Upper lobe of left lung (tissue), 6 donors: ENCODE measurements around the gene PGK2. TPM values are rescaled to one million over a fixed set of nuclear protein-coding genes. Genes with fewer than 3 reads are reported as not detected.

Experiments used
- ATAC-seq, 2 donors: fragments of 200-7000 bp; cut with Tn5 transposase; one replicate each; pipeline ENCODE4 v1.9.1; 2022; ENCODE audit warnings: mild to moderate bottlenecking in 2 of 2, moderate library complexity in 2 of 2; ENCODE audit not compliant: low FRiP score in 2 of 2
- DNase-seq, 2 donors: peaks; one replicate each; pipeline ENCODE4 v3.0.0-alpha.2; 2019 to 2020
- H3K27ac ChIP-seq, 4 donors: fragments of 200-600 bp; sonication (generic); one replicate each; pipeline ENCODE4 v1.5.1; 2016 to 2019
- H3K27me3 ChIP-seq, 4 donors: fragments of 200-600 bp; sonication (generic); one replicate each; pipeline ENCODE4 v1.5.1; 2017 to 2019
- H3K36me3 ChIP-seq, 4 donors: fragments of 200-600 bp; sonication (generic); one replicate each; pipeline ENCODE4 v1.5.1; 2016 to 2019
- H3K4me1 ChIP-seq, 4 donors: fragments of 200-600 bp; sonication (generic); one replicate each; pipeline ENCODE4 v1.5.1; 2018 to 2019
- H3K4me3 ChIP-seq, 4 donors: fragments of 200-600 bp; sonication (generic); one replicate each; pipeline ENCODE4 v1.5.1; 2017 to 2019; ENCODE audit warnings: mild to moderate bottlenecking in 2 of 4, moderate library complexity in 1 of 4
- H3K9me3 ChIP-seq, 4 donors: fragments of 200-600 bp; sonication (generic); one replicate each; pipeline ENCODE4 v1.5.1; 2018 to 2019
- CTCF ChIP-seq, 6 experiments: fragments of 450-650 bp in 4 of 6; fragments of 200-600 bp in 2 of 6; sonication (generic) in 2 of 6; IDR thresholded peaks; one replicate each; pipeline ENCODE4 v1.5.1; 2016 to 2019; ENCODE audit warnings: antibody characterized with exemption in 6 of 6
- EP300 ChIP-seq, 4 donors: sonication (generic); formaldehyde crosslinking; IDR thresholded peaks; one replicate each; pipeline ENCODE4 v1.5.1; 2017; ENCODE audit warnings: antibody characterized with exemption in 4 of 4, control low read depth in 2 of 4
- POLR2A ChIP-seq, 4 donors: fragments of 450-650 bp; IDR thresholded peaks; one replicate each; pipeline ENCODE4 v1.5.1; 2016 to 2017; ENCODE audit warnings: antibody characterized with exemption in 4 of 4, mild to moderate bottlenecking in 2 of 4
- POLR2AphosphoS5 ChIP-seq, 2 donors: sonication (generic); formaldehyde crosslinking; IDR thresholded peaks; one replicate each; pipeline ENCODE4 v1.5.1; 2017; ENCODE audit warnings: antibody characterized with exemption in 2 of 2
- WGBS, 2 donors: methylation state at CpG; one replicate each; pipeline ENCODE4 v1.1.5; 2017 to 2018; 5-methylcytosine and 5-hydroxymethylcytosine counted together
- total RNA-seq, 6 donors: library from RNA; depleted of rRNA in 4 of 6; stranded (reverse); fragments of >200 nt in 4 of 6; gene quantifications; one replicate each; pipeline versions ENCODE4 v1.1.0 to v1.2.1, GENCODE V29; 2016 to 2021
- donor health status: DM: no; HTN: no; CAD: no; lungs with moderate emphysema.
- donor health status: DM: no; HTN: yes; CAD: no; lungs with severe emphysema.

Gene PGK2
- total RNA-seq, 6 donors from 2014 or later: not detected

GRCh38 chr6:49790341-49790740 is 3.3 kb upstream of the PGK2 start:
- TF ChIP-seq EP300 (IDR thresholded peaks at IDR 0.05) (no peak), POLR2AphosphoS5 (IDR thresholded peaks at IDR 0.05) (no peak), POLR2A (IDR thresholded peaks at IDR 0.05) (no peak), CTCF (IDR thresholded peaks at IDR 0.05) (no peak)
- 61 to 66% methylated on average over 2 of the region's 2 CpGs for WGBS, 2 donors
- ATAC-seq (no peak), DNase-seq (no peak)
- Histone ChIP-seq H3K9me3 (no peaks in the 10 kb centered on the region), H3K27me3 (no peaks in the 10 kb centered on the region), H3K4me3 (no peak overlapping the region), H3K36me3 (no peaks in the 10 kb centered on the region), H3K4me1 (no peaks in the 10 kb centered on the region), H3K27ac (no peak overlapping the region)

GRCh38 chr6:49784272-49784671 is 2.8 kb downstream of the PGK2 start:
- H3K4me1 ChIP-seq: no peaks in the 10 kb centered on the region
- DNase-seq (no peak), ATAC-seq (no peak)
- no peak overlapping the region for H3K27ac ChIP-seq
- H3K4me3 ChIP-seq: no peak overlapping the region
- TF ChIP-seq POLR2AphosphoS5 (IDR thresholded peaks at IDR 0.05): no peak
- no peak for TF ChIP-seq POLR2A (IDR thresholded peaks at IDR 0.05)
- TF ChIP-seq CTCF (IDR thresholded peaks at IDR 0.05): no peak
- TF ChIP-seq EP300 (IDR thresholded peaks at IDR 0.05): no peak
- H3K9me3 ChIP-seq: no peaks in the 10 kb centered on the region
- no peaks in the 10 kb centered on the region for H3K36me3 ChIP-seq
- no peaks in the 10 kb centered on the region for H3K27me3 ChIP-seq

DNA sequence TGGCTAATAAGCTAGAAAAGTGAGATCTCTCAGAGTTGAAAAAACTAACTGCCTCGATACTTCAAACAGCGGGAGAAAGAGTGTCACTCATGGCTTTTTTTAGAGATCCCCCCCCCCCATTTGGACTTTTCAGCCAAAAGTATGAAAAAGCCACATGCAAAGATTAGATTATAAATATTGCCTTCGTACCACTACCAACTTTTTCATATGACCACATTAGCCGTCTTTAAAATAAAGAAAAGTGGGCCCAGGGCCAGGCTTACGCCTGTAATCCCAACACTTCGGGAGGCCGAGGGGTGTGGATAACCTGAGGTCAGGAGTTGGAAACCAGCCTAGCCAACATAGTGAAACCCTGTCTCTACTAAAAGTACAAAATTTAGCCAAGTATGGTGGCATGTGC is 4.4 kb downstream of the PGK2 start:
- H3K27me3 ChIP-seq: no peaks in the 10 kb centered on the region
- no peak overlapping the region for H3K27ac ChIP-seq
- DNase-seq (no peak), ATAC-seq (no peak)
- no peaks in the 10 kb centered on the region for H3K36me3 ChIP-seq
- H3K9me3 ChIP-seq: no peaks in the 10 kb centered on the region
- no peak overlapping the region for H3K4me3 ChIP-seq
- 85 to 91% methylated on average over 7 of the region's 7 CpGs for WGBS, 2 donors
- TF ChIP-seq POLR2AphosphoS5 (IDR thresholded peaks at IDR 0.05): no peak
- no peak for TF ChIP-seq CTCF (IDR thresholded peaks at IDR 0.05)
- no peak for TF ChIP-seq POLR2A (IDR thresholded peaks at IDR 0.05)
- no peak for TF ChIP-seq EP300 (IDR thresholded peaks at IDR 0.05)
- no peaks in the 10 kb centered on the region for H3K4me1 ChIP-seq

- H3K27ac ChIP-seq: no peak overlapping the region
- H3K9me3 ChIP-seq: no peaks in the 10 kb centered on the region
- H3K4me3 ChIP-seq: no peak overlapping the region
- no peaks in the 10 kb centered on the region for H3K4me1 ChIP-seq
- 69 to 76% methylated on average over 1 of the region's 1 CpG for WGBS, 2 donors
- no peaks in the 10 kb centered on the region for H3K27me3 ChIP-seq
- TF ChIP-seq POLR2AphosphoS5 (IDR thresholded peaks at IDR 0.05) (no peak), EP300 (IDR thresholded peaks at IDR 0.05) (no peak), CTCF (IDR thresholded peaks at IDR 0.05) (no peak), POLR2A (IDR thresholded peaks at IDR 0.05) (no peak)
- H3K36me3 ChIP-seq: no peaks in the 10 kb centered on the region
- no peak for ATAC-seq
- no peak for DNase-seq
These were observed 4.8 kb downstream of the PGK2 start for GRCh38 chr6:49782293-49782692.

- Histone ChIP-seq H3K4me1 (no peaks in the 10 kb centered on the region), H3K9me3 (no peaks in the 10 kb centered on the region), H3K27ac (no peak overlapping the region), H3K27me3 (no peaks in the 10 kb centered on the region), H3K36me3 (no peaks in the 10 kb centered on the region), H3K4me3 (no peak overlapping the region)
- no peak for TF ChIP-seq EP300 (IDR thresholded peaks at IDR 0.05)
- TF ChIP-seq CTCF (IDR thresholded peaks at IDR 0.05): no peak
- TF ChIP-seq POLR2A (IDR thresholded peaks at IDR 0.05): no peak
- TF ChIP-seq POLR2AphosphoS5 (IDR thresholded peaks at IDR 0.05): no peak
- DNase-seq (no peak), ATAC-seq (no peak)
- WGBS, 2 donors: 24 to 27% methylated on average over 1 of the region's 1 CpG
These were observed 10.6 kb downstream of the PGK2 start for GRCh38 chr6:49776444-49776843.
